Duodenal mucosa (tissue), 2 donors: ENCODE data around the gene MID1.

Experiments
- H3K27ac ChIP-seq: one replicate; pipeline ENCODE4 v1.7.0; 2013; ENCODE audit warnings: low read depth, low read length
- H3K27me3 ChIP-seq, 2 donors: one replicate each; pipeline ENCODE4 v1.7.0; 2013; ENCODE audit warnings: low read length in 2 of 2, control low read depth in 1 of 2; ENCODE audit not compliant: insufficient read depth in 2 of 2, control insufficient read depth in 1 of 2
- H3K36me3 ChIP-seq, 2 donors: one replicate each; pipeline ENCODE4 v1.7.0; 2013; ENCODE audit warnings: low read length in 2 of 2, control low read depth in 1 of 2; ENCODE audit not compliant: insufficient read depth in 2 of 2, control insufficient read depth in 1 of 2
- H3K4me1 ChIP-seq, 2 donors: one replicate each; pipeline ENCODE4 v1.7.0; 2013; ENCODE audit warnings: low read length in 2 of 2, control low read depth in 1 of 2; ENCODE audit not compliant: insufficient read depth in 2 of 2, control insufficient read depth in 1 of 2
- H3K4me3 ChIP-seq, 2 donors: one replicate each; pipeline ENCODE4 v1.7.0; 2013; ENCODE audit warnings: low read length in 2 of 2, low read depth in 1 of 2
- H3K9ac ChIP-seq, 2 donors: one replicate each; pipeline ENCODE4 v1.7.0; 2013; ENCODE audit warnings: low read length in 2 of 2, low read depth in 1 of 2
- H3K9me3 ChIP-seq, 2 donors: one replicate each; pipeline ENCODE4 v1.7.0; 2013; ENCODE audit warnings: low read length in 2 of 2, control low read depth in 1 of 2; ENCODE audit not compliant: control insufficient read depth in 1 of 2

The MID1 gene

DNA sequence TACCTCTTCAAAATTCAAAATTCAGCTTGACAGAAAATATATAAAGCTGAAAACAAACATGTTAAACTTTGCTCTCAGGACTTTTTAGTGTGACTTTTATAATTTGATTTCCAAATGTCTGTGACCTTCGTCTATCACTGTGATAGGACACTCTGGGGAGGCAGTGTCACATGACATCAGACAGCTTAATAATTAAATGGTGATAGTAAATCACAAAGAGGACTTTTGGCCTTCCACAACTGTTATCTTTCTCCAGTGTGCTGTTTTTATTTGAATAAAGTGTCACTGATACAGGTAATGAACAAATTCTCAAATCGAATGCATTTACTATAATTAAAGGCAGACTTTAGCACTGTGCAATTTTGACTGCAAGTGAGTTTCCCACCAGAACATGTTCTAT is 83.1 kb downstream of the MID1 start:
- peaks cover 9 to 17% of the 10 kb centered on the region in 2 donors for H3K4me1 ChIP-seq
- H3K27me3 ChIP-seq, result no peaks in the 10 kb centered on the region
- no peaks in the 10 kb centered on the region for H3K36me3 ChIP-seq
- H3K9ac ChIP-seq, result peak overlapping the region in 1 of 2 donors; percentile 33
- no peaks in the 10 kb centered on the region for H3K9me3 ChIP-seq
- peak overlapping the region in 1 of 2 donors; percentile 8 for H3K4me3 ChIP-seq
- H3K27ac ChIP-seq, result no peak overlapping the region

GRCh38 chrX:10536744-10537143 is 83.6 kb downstream of the MID1 start:
- Histone ChIP-seq H3K4me3 (peak overlapping the region in 1 of 2 donors; percentile 8), H3K27ac (no peak overlapping the region), H3K9me3 (no peaks in the 10 kb centered on the region), H3K9ac (peak overlapping the region in 1 of 2 donors; percentile 33), H3K27me3 (no peaks in the 10 kb centered on the region), H3K4me1 (peaks cover 9 to 17% of the 10 kb centered on the region in 2 donors), H3K36me3 (no peaks in the 10 kb centered on the region)

DNA sequence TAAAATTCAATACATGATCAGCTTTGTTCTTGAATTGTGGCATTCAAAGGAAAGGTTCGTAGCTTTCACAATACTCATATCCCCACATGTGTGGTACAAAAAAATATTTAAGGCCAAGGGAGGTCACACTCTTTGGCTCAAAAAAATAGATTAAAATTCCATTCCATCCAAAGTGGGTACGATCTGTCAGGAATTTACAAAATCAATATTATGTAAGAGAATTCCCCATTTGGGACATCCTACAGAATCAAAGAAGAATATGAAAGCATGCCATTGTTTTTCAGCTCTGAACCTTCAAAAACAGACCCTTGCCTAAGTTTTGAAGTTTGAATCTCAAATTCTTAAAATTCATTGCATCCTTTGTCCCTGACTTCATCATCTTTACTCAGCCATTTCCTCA is 85.8 kb downstream of the MID1 start:
- no peaks in the 10 kb centered on the region for H3K9me3 ChIP-seq
- no peaks in the 10 kb centered on the region for H3K27me3 ChIP-seq
- no peak overlapping the region for H3K9ac ChIP-seq
- no peak overlapping the region for H3K27ac ChIP-seq
- H3K36me3 ChIP-seq, result no peaks in the 10 kb centered on the region
- no peak overlapping the region for H3K4me3 ChIP-seq
- peaks cover 9 to 17% of the 10 kb centered on the region in 2 donors for H3K4me1 ChIP-seq

- H3K27me3 ChIP-seq, result no peaks in the 10 kb centered on the region
- H3K9ac ChIP-seq, result no peak overlapping the region
- H3K27ac ChIP-seq, result no peak overlapping the region
Measured at GRCh38 chrX:10533696-10534365, 86.6 kb downstream of the MID1 start.

DNA sequence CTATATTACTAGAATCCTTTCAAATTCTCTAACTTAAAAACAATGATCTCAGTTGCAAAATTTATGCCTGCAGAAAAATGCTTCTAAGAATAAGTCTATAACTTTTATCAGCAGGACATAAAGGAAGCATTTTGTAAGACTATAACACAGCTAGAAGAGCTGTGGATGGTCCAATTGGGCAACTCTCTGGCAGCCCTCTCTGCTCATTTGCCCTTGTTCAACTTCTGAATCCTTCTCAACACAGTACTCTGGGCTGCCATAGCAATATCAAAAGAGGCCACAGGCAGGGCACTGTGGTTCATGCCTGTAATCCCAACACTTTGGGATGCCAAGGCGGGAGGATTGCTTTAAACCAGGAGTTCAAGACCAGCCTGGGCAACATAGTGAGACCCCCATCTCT is 88.5 kb downstream of the MID1 start:
- no peaks in the 10 kb centered on the region for H3K36me3 ChIP-seq
- no peak overlapping the region for H3K4me3 ChIP-seq
- no peaks in the 10 kb centered on the region for H3K27me3 ChIP-seq
- peaks cover 7 to 9% of the 10 kb centered on the region in 2 donors for H3K4me1 ChIP-seq
- H3K9me3 ChIP-seq, result no peaks in the 10 kb centered on the region
- H3K27ac ChIP-seq, result no peak overlapping the region
- H3K9ac ChIP-seq, result no peak overlapping the region

More at GRCh38 chrX:10533696-10534365, 86.6 kb downstream of the MID1 start:
- no peaks in the 10 kb centered on the region for H3K9me3 ChIP-seq
- H3K36me3 ChIP-seq, result no peaks in the 10 kb centered on the region
- H3K4me3 ChIP-seq, result no peak overlapping the region
- peaks cover 9 to 17% of the 10 kb centered on the region in 2 donors for H3K4me1 ChIP-seq

DNA sequence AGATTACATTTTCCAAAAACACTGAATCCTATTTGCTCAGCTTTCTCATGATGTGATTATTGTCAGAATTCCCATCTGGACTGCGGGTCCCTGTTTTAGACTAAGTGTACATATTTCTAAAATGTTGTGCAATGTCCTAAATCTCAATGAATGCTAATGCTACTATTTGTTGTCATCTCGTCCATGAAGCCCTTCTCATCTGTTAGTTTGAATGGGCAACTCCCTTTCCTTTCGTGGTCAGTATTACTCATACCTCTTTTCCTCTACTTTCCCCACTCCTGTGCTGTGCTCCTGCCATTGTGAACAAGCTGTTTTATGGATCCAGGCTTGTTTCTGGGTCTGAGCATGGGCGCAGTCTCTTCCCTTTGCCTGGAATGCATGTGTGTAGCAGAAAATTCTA is 91.0 kb downstream of the MID1 start:
- no peak overlapping the region for H3K27ac ChIP-seq
- no peak overlapping the region for H3K4me3 ChIP-seq
- no peaks in the 10 kb centered on the region for H3K36me3 ChIP-seq
- no peaks in the 10 kb centered on the region for H3K9me3 ChIP-seq
- H3K9ac ChIP-seq, result no peak overlapping the region
- peaks cover 0 to 4% of the 10 kb centered on the region in 2 donors for H3K4me1 ChIP-seq
- no peaks in the 10 kb centered on the region for H3K27me3 ChIP-seq

DNA sequence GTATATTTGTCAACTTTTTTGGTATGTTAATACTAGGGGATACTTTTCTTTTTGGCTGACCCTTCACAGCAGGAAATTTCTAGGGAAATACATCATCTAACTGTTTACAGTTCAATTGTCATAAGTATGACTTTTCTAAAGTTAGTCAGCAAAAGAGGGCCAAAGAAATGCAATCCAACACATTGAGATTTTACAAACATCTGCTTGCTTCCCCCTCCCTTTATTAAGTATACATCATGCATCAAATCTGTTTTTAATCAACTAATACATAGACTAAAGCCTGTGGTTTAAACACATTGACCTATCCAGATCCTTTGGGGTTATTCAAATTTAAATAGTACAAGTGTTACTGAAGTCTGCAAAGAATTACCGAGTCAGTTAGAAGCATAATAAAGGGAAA is 93.9 kb downstream of the MID1 start:
- H3K9ac ChIP-seq, result no peak overlapping the region
- no peaks in the 10 kb centered on the region for H3K36me3 ChIP-seq
- no peak overlapping the region for H3K27ac ChIP-seq
- H3K4me3 ChIP-seq, result no peak overlapping the region
- H3K4me1 ChIP-seq, result no peaks in the 10 kb centered on the region
- H3K9me3 ChIP-seq, result no peaks in the 10 kb centered on the region
- H3K27me3 ChIP-seq, result no peaks in the 10 kb centered on the region

- Histone ChIP-seq H3K27ac (no peak overlapping the region), H3K4me3 (no peak overlapping the region), H3K4me1 (no peaks in the 10 kb centered on the region), H3K9ac (no peak overlapping the region), H3K9me3 (no peaks in the 10 kb centered on the region), H3K27me3 (no peaks in the 10 kb centered on the region), H3K36me3 (no peaks in the 10 kb centered on the region)
Measured at GRCh38 chrX:10525381-10526120, 94.8 kb downstream of the MID1 start.

GRCh38 chrX:10524578-10524977 is 95.8 kb downstream of the MID1 start:
- H3K36me3 ChIP-seq, result no peaks in the 10 kb centered on the region
- no peaks in the 10 kb centered on the region for H3K4me1 ChIP-seq
- H3K27ac ChIP-seq, result no peak overlapping the region
- H3K4me3 ChIP-seq, result no peak overlapping the region
- no peak overlapping the region for H3K9ac ChIP-seq
- H3K9me3 ChIP-seq, result no peaks in the 10 kb centered on the region
- no peaks in the 10 kb centered on the region for H3K27me3 ChIP-seq

DNA sequence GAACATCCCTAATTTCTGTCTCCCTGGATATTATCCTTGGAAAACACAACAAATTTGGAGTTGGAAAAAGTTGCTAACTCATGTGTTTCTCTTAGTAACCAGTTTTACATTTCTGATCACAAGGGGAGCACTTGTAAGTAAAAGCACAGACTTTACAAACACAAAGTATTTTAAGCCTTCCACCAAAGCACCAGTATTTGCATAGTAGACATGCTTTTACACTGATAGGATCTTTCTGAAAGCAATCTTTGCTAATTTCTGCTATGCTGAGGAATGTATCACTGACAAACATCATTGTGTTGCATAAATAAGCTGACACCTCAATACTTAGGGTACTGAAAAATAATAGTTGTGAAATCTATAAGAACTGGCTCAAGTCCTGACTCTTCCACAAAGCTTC is 100.6 kb downstream of the MID1 start:
- Histone ChIP-seq H3K9me3 (no peaks in the 10 kb centered on the region), H3K36me3 (no peaks in the 10 kb centered on the region), H3K27ac (no peak overlapping the region), H3K4me3 (no peak overlapping the region), H3K27me3 (no peaks in the 10 kb centered on the region), H3K9ac (no peak overlapping the region), H3K4me1 (no peaks in the 10 kb centered on the region)
